Measurements from ENCODE around the gene WDR93. TPM values are rescaled to one million over a fixed set of nuclear protein-coding genes. Genes with fewer than 3 reads are reported as not detected.

WDR93 gene
- total and polyA plus RNA-seq, 12 donors = 0.09 to 0.15 (median 0.15) TPM; not detected in 9

DNA sequence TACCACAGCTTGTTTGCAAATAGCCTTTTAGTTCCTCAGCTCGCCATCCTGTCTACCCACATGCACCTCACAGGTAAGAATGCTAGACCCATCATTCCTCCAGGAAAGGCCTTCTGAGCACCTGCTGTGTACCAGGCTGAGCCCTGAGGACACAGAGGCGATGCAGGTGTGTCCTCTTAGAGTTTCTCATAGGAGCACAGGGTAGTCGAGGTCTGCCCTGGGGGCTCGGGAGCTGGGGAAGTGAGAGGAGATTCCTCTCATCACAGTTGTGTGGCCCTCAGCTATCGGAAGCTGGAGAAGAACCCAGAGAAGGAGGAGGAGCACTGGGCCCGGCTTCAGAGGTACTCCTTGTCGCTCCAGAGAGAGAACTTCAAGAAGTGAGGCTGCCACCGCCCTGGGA, 52.4 kb downstream of the WDR93 start:
- Histone ChIP-seq H3K27ac (no peak overlapping the region), H3K27me3 (peaks cover 0 to 22% (median 13%) of the 10 kb centered on the region in 7 donors), H3K36me3 (no peaks in the 10 kb centered on the region), H3K9me3 (no peaks in the 10 kb centered on the region), H3K4me3 (no peak overlapping the region), H3K4me1 (peaks cover 0 to 4% (median 0%) of the 10 kb centered on the region in 9 donors)
- ATAC-seq (no peak), DNase-seq (no peak)
- WGBS, 2 donors = 80 to 88% methylated on average over 8 of the region's 8 CpGs
- intact Hi-C loops (cut with DNase I) = loop anchor here in 1 of 10 donors (5.0 kb wide), 1 partner anchor 129 kb away; no protein-coding TSS in a partner anchor
- TF ChIP-seq CTCF (IDR thresholded peaks at IDR 0.05) = no peak

DNA sequence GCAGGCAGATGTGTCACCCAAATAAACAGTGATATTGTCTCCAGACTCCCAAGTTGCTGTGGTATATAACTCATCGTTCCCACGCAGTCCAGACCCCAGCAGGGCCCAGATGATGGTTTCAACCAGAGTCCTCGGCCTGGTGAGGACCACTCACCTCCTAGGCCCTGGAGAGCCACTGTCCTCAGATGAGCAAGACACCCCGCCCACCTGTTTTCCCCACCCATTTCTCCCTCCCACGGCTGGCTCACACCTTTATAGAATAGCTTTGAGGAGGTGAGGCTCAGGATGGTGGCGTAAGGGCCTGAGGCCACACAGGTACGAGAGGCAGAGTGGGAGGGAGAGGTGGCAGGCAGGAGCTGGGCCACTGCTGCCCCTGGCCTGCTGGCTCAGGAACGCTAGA, 53.0 kb downstream of the WDR93 start:
- intact Hi-C loops (cut with DNase I) = loop anchor here in 1 of 10 donors (5.0 kb wide), 1 partner anchor 129 kb away; no protein-coding TSS in a partner anchor

DNA sequence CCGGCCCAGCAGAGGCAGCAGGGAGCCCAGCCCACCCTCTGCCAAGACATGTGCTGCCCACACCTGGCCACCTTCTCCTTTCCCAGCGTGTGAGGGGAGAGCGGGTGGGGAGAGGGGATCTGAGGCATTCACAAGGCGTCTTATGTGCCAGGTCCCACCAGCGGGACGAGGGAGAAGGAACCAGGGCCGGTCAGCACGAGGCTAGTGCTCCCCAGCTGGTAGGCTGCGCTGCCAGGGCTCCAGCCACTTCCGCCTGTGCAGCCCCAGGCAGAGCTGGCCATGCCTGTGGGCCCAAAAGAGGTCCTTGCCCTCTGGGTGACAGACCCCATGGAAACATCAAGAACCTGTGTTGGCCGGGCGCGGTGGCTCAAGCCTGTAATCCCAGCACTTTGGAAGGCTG, 54.5 kb downstream of the WDR93 start:
- DNase-seq = no peak
- Histone ChIP-seq H3K27me3 (peaks cover 0 to 38% (median 33%) of the 10 kb centered on the region in 7 donors), H3K27ac (no peak overlapping the region), H3K36me3 (no peaks in the 10 kb centered on the region), H3K9me3 (no peaks in the 10 kb centered on the region), H3K4me3 (no peak overlapping the region), H3K4me1 (peaks cover 0 to 7% (median 4%) of the 10 kb centered on the region in 9 donors)
- intact Hi-C loops (cut with DNase I) = loop anchor here in 1 of 10 donors (5.0 kb wide), 1 partner anchor 132 kb away; no protein-coding TSS in a partner anchor
- no peak for ATAC-seq
- whole genome bisulfite sequencing, 2 donors = 72 to 86% methylated on average over 13 of the region's 13 CpGs
- TF ChIP-seq CTCF (IDR thresholded peaks at IDR 0.05) = no peak

More for the DNA sequence above, 53.0 kb downstream of the WDR93 start:
- Histone ChIP-seq H3K9me3 (no peaks in the 10 kb centered on the region), H3K36me3 (no peaks in the 10 kb centered on the region), H3K27ac (no peak overlapping the region), H3K4me3 (no peak overlapping the region), H3K27me3 (peaks cover 0 to 28% (median 19%) of the 10 kb centered on the region in 7 donors), H3K4me1 (peaks cover 0 to 4% (median 0%) of the 10 kb centered on the region in 9 donors)
- DNase-seq = no peak
- ATAC-seq = no peak
- TF ChIP-seq CTCF (IDR thresholded peaks at IDR 0.05) = no peak
- 84% methylated on average over 8 of the region's 8 CpGs for WGBS, 2 donors

DNA sequence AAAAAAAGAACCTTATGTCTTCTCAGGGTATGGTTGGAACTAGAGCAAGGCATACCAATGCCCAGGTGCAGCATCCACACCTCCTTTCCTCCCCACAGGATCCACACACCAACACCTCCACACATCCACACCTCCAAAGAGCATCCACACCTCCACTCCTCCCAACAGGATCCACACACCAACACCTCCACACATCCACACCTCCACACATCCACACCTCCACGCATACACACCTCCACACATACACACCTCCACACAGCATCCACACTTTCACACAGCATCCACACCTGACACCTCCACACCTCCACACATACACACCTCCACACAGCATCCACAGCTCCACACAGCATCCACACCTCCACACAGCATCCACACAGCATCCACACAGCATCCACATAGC, 55.2 kb downstream of the WDR93 start:
- Histone ChIP-seq H3K4me3 (no peak overlapping the region), H3K27ac (no peak overlapping the region), H3K9me3 (no peaks in the 10 kb centered on the region), H3K27me3 (peaks cover 0 to 40% (median 33%) of the 10 kb centered on the region in 7 donors), H3K4me1 (peaks cover 0 to 11% (median 8%) of the 10 kb centered on the region in 9 donors), H3K36me3 (no peaks in the 10 kb centered on the region)
- intact Hi-C loops (cut with DNase I) = loop anchor here in 1 of 10 donors (5.0 kb wide), 1 partner anchor 132 kb away; no protein-coding TSS in a partner anchor
- no peak for TF ChIP-seq CTCF (IDR thresholded peaks at IDR 0.05)
- WGBS, 2 donors = 18 to 80% methylated on average over 1 of the region's 1 CpG
- DNase-seq = no peak
- ATAC-seq = no peak

All from heart right ventricle (tissue), 16 donors.